ENCODE results near the gene KCNH3.

- TF ChIP-seq, protein P1, sequence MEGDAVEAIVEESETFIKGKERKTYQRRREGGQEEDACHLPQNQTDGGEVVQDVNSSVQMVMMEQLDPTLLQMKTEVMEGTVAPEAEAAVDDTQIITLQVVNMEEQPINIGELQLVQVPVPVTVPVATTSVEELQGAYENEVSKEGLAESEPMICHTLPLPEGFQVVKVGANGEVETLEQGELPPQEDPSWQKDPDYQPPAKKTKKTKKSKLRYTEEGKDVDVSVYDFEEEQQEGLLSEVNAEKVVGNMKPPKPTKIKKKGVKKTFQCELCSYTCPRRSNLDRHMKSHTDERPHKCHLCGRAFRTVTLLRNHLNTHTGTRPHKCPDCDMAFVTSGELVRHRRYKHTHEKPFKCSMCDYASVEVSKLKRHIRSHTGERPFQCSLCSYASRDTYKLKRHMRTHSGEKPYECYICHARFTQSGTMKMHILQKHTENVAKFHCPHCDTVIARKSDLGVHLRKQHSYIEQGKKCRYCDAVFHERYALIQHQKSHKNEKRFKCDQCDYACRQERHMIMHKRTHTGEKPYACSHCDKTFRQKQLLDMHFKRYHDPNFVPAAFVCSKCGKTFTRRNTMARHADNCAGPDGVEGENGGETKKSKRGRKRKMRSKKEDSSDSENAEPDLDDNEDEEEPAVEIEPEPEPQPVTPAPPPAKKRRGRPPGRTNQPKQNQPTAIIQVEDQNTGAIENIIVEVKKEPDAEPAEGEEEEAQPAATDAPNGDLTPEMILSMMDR (CRISPR knock-in tag; IDR thresholded peaks at IDR 0.05): no peak
- TF ChIP-seq YEATS2 (CRISPR knock-in tag; IDR thresholded peaks at IDR 0.05; ENCODE audit: borderline replicate concordance) (no peak), SP2 (CRISPR knock-in tag; IDR thresholded peaks at IDR 0.05) (no peak), ZNF629 (CRISPR knock-in tag; conservative IDR thresholded peaks at IDR 0.05) (no peak), FOXP1 (IDR thresholded peaks at IDR 0.05) (no peak), FOXP1 (CRISPR knock-in tag; IDR thresholded peaks at IDR 0.05) (no peak), NR3C1 (CRISPR knock-in tag; IDR thresholded peaks at IDR 0.05) (no peak), MZF1 (CRISPR knock-in tag; IDR thresholded peaks at IDR 0.05; ENCODE audit: borderline replicate concordance) (no peak), FOSL2 (CRISPR knock-in tag; IDR thresholded peaks at IDR 0.05) (no peak)
Observed at GRCh38 chr12:49493900-49494299, 44.9 kb upstream of the KCNH3 start.

Measured in HepG2 (cell line).